ENCODE data around the gene SHROOM3. TPM values are rescaled to one million over a fixed set of nuclear protein-coding genes. Genes with fewer than 3 reads are reported as not detected.

SHROOM3 gene
- total and polyA plus RNA-seq, 2 experiments from 2014 or later, result 11.3 to 73.5 TPM

DNA sequence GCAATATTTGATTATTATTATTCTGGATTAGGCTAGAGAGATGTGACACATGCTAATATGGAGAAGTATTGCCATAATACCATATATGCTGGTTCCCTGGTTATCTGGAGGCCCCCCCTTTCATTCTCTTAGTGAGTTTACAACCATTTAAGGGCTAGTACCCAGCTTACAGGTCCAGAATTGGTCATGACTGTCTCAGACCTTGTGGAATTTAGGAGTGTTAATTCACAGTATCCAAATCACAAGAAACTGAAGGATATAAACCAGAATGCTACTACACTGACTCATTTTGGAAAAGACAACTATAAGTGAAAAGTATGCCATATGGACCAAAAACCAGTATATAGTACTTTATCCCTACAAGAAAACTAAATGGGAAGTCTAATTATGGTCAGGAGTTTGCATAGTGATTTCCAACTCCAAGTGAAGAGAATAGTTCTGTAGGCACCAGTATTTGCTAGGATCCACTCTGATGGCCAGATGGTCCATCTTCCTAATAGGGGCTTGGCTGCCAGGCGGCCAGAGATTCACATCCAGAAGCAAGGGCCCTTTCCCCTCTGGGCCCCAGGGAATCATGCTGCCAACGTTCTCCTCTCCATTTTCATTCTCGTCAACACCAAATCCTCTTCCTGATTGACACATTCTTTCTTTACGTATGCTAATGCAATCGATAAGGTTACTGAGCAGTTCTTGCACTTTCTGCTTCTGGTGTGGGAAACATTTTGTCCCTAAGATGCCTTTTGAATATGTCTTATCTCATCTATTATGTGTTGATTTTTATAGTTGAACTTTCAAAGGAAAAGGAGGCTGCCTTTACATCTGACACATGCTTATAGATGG lies 123.6 kb downstream of the SHROOM3 start:
- Histone ChIP-seq H3K79me2 (replicated peaks; ENCODE audit: insufficient read depth) (no peaks in the 10 kb centered on the region), H4K20me1 (replicated peaks; ENCODE audit: insufficient read depth) (no peaks in the 10 kb centered on the region), H3K4me3 (peak overlapping the region; percentile 9; the same call in 1 of the 2 replicates), H2AFZ (no peak overlapping the region), H3K27ac (ENCODE audit: low read depth) (peak overlapping the region; percentile 17; the same call in 1 of the 2 replicates), H3K27me3 (ENCODE audit: insufficient read depth) (no peaks in the 10 kb centered on the region), H3K4me1 (ENCODE audit: insufficient read depth) (peaks cover 34% of the 10 kb centered on the region), H3F3A (replicated peaks; ENCODE audit: low read depth) (no peaks in the 10 kb centered on the region), H3K36me3 (ENCODE audit: insufficient read depth) (no peaks in the 10 kb centered on the region), H3K9me2 (ENCODE audit: insufficient read depth) (no peaks in the 10 kb centered on the region), H3K4me2 (peak overlapping the region; percentile 39)
- peaks cover 42% of the 10 kb centered on the region for H3K4me1 Mint-ChIP-seq
- TF ChIP-seq EZH2 (IDR thresholded peaks at IDR 0.05; ENCODE audit: low read depth, unreplicated experiment), result no peak
- TF ChIP-seq, protein P1, sequence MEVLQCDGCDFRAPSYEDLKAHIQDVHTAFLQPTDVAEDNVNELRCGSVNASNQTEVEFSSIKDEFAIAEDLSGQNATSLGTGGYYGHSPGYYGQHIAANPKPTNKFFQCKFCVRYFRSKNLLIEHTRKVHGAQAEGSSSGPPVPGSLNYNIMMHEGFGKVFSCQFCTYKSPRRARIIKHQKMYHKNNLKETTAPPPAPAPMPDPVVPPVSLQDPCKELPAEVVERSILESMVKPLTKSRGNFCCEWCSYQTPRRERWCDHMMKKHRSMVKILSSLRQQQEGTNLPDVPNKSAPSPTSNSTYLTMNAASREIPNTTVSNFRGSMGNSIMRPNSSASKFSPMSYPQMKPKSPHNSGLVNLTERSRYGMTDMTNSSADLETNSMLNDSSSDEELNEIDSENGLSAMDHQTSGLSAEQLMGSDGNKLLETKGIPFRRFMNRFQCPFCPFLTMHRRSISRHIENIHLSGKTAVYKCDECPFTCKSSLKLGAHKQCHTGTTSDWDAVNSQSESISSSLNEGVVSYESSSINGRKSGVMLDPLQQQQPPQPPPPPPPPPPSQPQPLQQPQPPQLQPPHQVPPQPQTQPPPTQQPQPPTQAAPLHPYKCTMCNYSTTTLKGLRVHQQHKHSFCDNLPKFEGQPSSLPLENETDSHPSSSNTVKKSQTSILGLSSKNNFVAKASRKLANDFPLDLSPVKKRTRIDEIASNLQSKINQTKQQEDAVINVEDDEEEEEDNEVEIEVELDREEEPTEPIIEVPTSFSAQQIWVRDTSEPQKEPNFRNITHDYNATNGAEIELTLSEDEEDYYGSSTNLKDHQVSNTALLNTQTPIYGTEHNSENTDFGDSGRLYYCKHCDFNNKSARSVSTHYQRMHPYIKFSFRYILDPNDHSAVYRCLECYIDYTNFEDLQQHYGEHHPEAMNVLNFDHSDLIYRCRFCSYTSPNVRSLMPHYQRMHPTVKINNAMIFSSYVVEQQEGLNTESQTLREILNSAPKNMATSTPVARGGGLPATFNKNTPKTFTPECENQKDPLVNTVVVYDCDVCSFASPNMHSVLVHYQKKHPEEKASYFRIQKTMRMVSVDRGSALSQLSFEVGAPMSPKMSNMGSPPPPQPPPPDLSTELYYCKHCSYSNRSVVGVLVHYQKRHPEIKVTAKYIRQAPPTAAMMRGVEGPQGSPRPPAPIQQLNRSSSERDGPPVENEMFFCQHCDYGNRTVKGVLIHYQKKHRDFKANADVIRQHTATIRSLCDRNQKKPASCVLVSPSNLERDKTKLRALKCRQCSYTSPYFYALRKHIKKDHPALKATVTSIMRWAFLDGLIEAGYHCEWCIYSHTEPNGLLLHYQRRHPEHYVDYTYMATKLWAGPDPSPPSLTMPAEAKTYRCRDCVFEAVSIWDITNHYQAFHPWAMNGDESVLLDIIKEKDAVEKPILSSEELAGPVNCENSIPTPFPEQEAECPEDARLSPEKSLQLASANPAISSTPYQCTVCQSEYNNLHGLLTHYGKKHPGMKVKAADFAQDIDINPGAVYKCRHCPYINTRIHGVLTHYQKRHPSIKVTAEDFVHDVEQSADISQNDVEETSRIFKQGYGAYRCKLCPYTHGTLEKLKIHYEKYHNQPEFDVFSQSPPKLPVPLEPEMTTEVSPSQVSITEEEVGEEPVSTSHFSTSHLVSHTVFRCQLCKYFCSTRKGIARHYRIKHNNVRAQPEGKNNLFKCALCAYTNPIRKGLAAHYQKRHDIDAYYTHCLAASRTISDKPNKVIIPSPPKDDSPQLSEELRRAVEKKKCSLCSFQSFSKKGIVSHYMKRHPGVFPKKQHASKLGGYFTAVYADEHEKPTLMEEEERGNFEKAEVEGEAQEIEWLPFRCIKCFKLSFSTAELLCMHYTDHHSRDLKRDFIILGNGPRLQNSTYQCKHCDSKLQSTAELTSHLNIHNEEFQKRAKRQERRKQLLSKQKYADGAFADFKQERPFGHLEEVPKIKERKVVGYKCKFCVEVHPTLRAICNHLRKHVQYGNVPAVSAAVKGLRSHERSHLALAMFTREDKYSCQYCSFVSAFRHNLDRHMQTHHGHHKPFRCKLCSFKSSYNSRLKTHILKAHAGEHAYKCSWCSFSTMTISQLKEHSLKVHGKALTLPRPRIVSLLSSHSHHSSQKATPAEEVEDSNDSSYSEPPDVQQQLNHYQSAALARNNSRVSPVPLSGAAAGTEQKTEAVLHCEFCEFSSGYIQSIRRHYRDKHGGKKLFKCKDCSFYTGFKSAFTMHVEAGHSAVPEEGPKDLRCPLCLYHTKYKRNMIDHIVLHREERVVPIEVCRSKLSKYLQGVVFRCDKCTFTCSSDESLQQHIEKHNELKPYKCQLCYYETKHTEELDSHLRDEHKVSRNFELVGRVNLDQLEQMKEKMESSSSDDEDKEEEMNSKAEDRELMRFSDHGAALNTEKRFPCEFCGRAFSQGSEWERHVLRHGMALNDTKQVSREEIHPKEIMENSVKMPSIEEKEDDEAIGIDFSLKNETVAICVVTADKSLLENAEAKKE (CRISPR knock-in tag; IDR thresholded peaks at IDR 0.05), result peak; percentile 70
- no peak for TF ChIP-seq EZH2phosphoT487 (IDR thresholded peaks at IDR 0.05; ENCODE audit: unreplicated experiment)
- no peak for TF ChIP-seq ZNF114 (CRISPR knock-in tag; IDR thresholded peaks at IDR 0.05)
- TF ChIP-seq STAT1 (IDR thresholded peaks at IDR 0.05; ENCODE audit: unreplicated experiment), result no peak
- H3K36me3 Mint-ChIP-seq (ENCODE audit: low read depth), result peaks cover 4% of the 10 kb centered on the region; the same call in 1 of the 3 replicates
- H3K27me3 Mint-ChIP-seq (ENCODE audit: insufficient read depth, low read depth, poor library complexity), result peaks cover 1% of the 10 kb centered on the region
- DNase-seq (ENCODE audit: low spot score) (peak; percentile 75), ATAC-seq (peak; percentile 83)
- H3K9me3 Mint-ChIP-seq, result peaks cover 11% of the 10 kb centered on the region
- peak overlapping the region; percentile 47 for H3K27ac Mint-ChIP-seq
- peak overlapping the region; percentile 22; the same call in 2 of the 3 replicates for H3K4me3 Mint-ChIP-seq

All from GM23338 (cell line).